K562 (cell line): ENCODE measurements around the gene AP2S1. TPM values are rescaled to one million over a fixed set of nuclear protein-coding genes. Genes with fewer than 3 reads are reported as not detected.

Experiments used
- ATF2 ChIP-seq: sonication (generic); formaldehyde crosslinking; IDR thresholded peaks from 2 replicates; pipeline ENCODE4 v1.8.1; 2022; ENCODE audit warnings: missing genetic modification reagents
- ATF6 ChIP-seq: sonication (generic); formaldehyde crosslinking; IDR thresholded peaks from 2 replicates; pipeline ENCODE4 v1.4.0; 2020; ENCODE audit warnings: mild to moderate bottlenecking, missing genetic modification reagents
- CEBPB ChIP-seq: fragments of 450-650 bp; IDR thresholded peaks from 2 replicates; pipeline ENCODE4 v1.6.1; 2016; ENCODE audit warnings: missing genetic modification characterization, missing compliant biosample characterization
- CXXC5 ChIP-seq: fragments of 250-450 bp; sonication (Bioruptor Pico); IDR thresholded peaks from 2 replicates; pipeline ENCODE4 v1.8.0; 2022; ENCODE audit warnings: inconsistent platforms, mild to moderate bottlenecking, moderate library complexity
- ERF ChIP-seq: fragments of 450-650 bp; formaldehyde crosslinking; IDR thresholded peaks from 2 replicates; pipeline ENCODE4 v1.4.0; 2020; ENCODE audit warnings: mild to moderate bottlenecking, mixed read lengths
- FIP1L1 ChIP-seq: fragments of 200-400 bp; formaldehyde crosslinking; IDR thresholded peaks from 2 replicates; pipeline ENCODE4 v1.6.1; 2018; ENCODE audit warnings: mild to moderate bottlenecking, low read depth, low read length; ENCODE audit not compliant: poor library complexity, severe bottlenecking
- FUS ChIP-seq: fragments of 200-400 bp; formaldehyde crosslinking; optimal IDR thresholded peaks from 2 replicates; pipeline ENCODE3; 2017; ENCODE audit warnings: low read depth, low read length
- HINFP ChIP-seq: fragments of 450-650 bp; conservative IDR thresholded peaks from 2 replicates; pipeline ENCODE4 v1.6.1; 2016; ENCODE audit warnings: missing genetic modification characterization, low read depth, mild to moderate bottlenecking, control low read depth, missing compliant biosample characterization
- MTA1 ChIP-seq: fragments of 450-650 bp; IDR thresholded peaks from 2 replicates; pipeline ENCODE4 v1.6.1; 2017; ENCODE audit warnings: borderline replicate concordance
- MTA3 ChIP-seq: fragments of 450-650 bp; formaldehyde crosslinking; IDR thresholded peaks from 2 replicates; pipeline ENCODE4 v1.6.1; 2017; ENCODE audit warnings: mild to moderate bottlenecking, borderline replicate concordance
- NCOA1 ChIP-seq: fragments of 450-650 bp; IDR thresholded peaks from 2 replicates; pipeline ENCODE4 v1.6.1; 2016; ENCODE audit warnings: low read depth
- POLR2AphosphoS5 ChIP-seq: IDR thresholded peaks from 2 replicates; pipeline ENCODE4 v1.6.1; 2011; ENCODE audit warnings: mild to moderate bottlenecking, low read depth, low read length, moderate library complexity; ENCODE audit not compliant: control insufficient read depth, insufficient read depth
- RNF219 ChIP-seq: fragments of 250-450 bp; sonication (Bioruptor Pico); IDR thresholded peaks from 2 replicates; pipeline ENCODE4 v1.5.0; 2022; ENCODE audit warnings: mild to moderate bottlenecking
- STAT5A ChIP-seq: IDR thresholded peaks from 2 replicates; pipeline ENCODE4 v1.6.1; 2012; ENCODE audit warnings: low read length, inconsistent platforms, borderline replicate concordance
- TAF15 ChIP-seq: fragments of 200-400 bp; formaldehyde crosslinking; IDR thresholded peaks from 2 replicates; pipeline ENCODE4 v1.6.1; 2017; ENCODE audit warnings: mild to moderate bottlenecking, low read depth, low read length, moderate library complexity
- TEAD1 ChIP-seq, 2 experiments: fragments of 450-650 bp in 1 of 2; sonication (generic) in 1 of 2; formaldehyde crosslinking; IDR thresholded peaks; 2 replicates each; pipeline versions ENCODE4 v1.4.0 to v1.8.0; 2020 to 2022; ENCODE audit warnings: mild to moderate bottlenecking in 2 of 2, missing genetic modification reagents in 1 of 2
- TRIM28 ChIP-seq: fragments of 450-650 bp; IDR thresholded peaks from 2 replicates; pipeline ENCODE4 v1.6.1; 2017
- ZNF217 ChIP-seq: sonication (generic); formaldehyde crosslinking; IDR thresholded peaks from 2 replicates; pipeline ENCODE4 v1.8.0; 2022; ENCODE audit warnings: mild to moderate bottlenecking, missing genetic modification reagents
- ZNF584 ChIP-seq: fragments of 200-800 bp; sonication (Bioruptor generic); IDR thresholded peaks from 2 replicates; pipeline ENCODE4 v1.6.1; 2016; ENCODE audit warnings: low read depth, mild to moderate bottlenecking, missing genetic modification characterization, missing compliant biosample characterization
- polyA plus RNA-seq, 8 experiments: library from polyadenylated mRNA; depleted of rRNA in 4 of 8; stranded (reverse) in 5 of 8; unstranded in 3 of 8; fragments of >200 nt; fragmentation: Nextera tagmentation in 2 of 8; fragmentation: Illumina TruSeq in 1 of 8; extraction: Ambion mirVana in 2 of 8; extraction: Trizol in 1 of 8; gene quantifications; 2 replicates each; pipeline versions ENCODE4 v1.2.1 to v1.2.3, GENCODE V29; 2011 to 2014; ENCODE audit warnings: inconsistent platforms in 1 of 8, missing spikeins in 1 of 8
- total RNA-seq, 7 experiments: library from RNA; depleted of rRNA in 6 of 7; stranded (reverse); fragments of >200 nt in 6 of 7; fragmentation: Illumina TruSeq in 2 of 7; extraction: Trizol in 2 of 7; gene quantifications; 2 replicates each; pipeline versions ENCODE4 v1.2.1 to v1.2.3, GENCODE V29; 2011 to 2021; ENCODE audit warnings: low replicate concordance in 1 of 7

The AP2S1 gene
- total and polyA plus RNA-seq, 9 of the 15 experiments (the other 6 are each of a cell fraction or from before 2014, with no cell fraction given), result 32.4 to 294 (median 136) TPM

- peak; percentile 98 for TF ChIP-seq ZNF584
- peak; percentile 56; the same call in 1 of the 2 replicates for TF ChIP-seq POLR2AphosphoS5
- TF ChIP-seq NCOA1, result no peak
- no peak for TF ChIP-seq ZNF217
- TF ChIP-seq ATF2 (CRISPR knock-in tag), result no peak
- TF ChIP-seq TAF15, result no peak
- no peak for TF ChIP-seq RNF219 (CRISPR knock-in tag)
- peak; percentile 79; the same call in 1 of the 2 replicates for TF ChIP-seq MTA3
- no peak for TF ChIP-seq FIP1L1
- TF ChIP-seq CEBPB, result no peak
- no peak for TF ChIP-seq ATF6 (CRISPR knock-in tag)
- TF ChIP-seq STAT5A, result no peak
- 0 out of 2 replicates have a peak, but pooled peaks have one; percentile 71 for TF ChIP-seq ERF (CRISPR knock-in tag)
- TF ChIP-seq HINFP (tag), result no peak; the same call in 1 of the 2 replicates
- no peak for TF ChIP-seq TRIM28
- peak in 1 of 2 experiments; percentile 70; a peak in 2 of 4 replicates for TF ChIP-seq TEAD1 (CRISPR knock-in tag; IDR thresholded peaks at IDR 0.05)
- no peak for TF ChIP-seq FUS
- peak; percentile 70 for TF ChIP-seq CXXC5 (CRISPR knock-in tag)
- TF ChIP-seq MTA1, result peak; percentile 6; the same call in 1 of the 2 replicates
Observed at GRCh38 chr19:46850228-46851203, at the start of gene AP2S1 (continued).
